Thyroid gland (tissue), 4 donors: ENCODE data around the gene INSM1.

ENCODE experiments used
- POLR2A ChIP-seq, 2 donors: fragments of 450-650 bp; IDR thresholded peaks; one replicate each; pipeline ENCODE4 v1.6.1; 2017; ENCODE audit warnings: antibody characterized with exemption in 2 of 2, mild to moderate bottlenecking in 2 of 2, moderate library complexity in 1 of 2
- TF ChIP-seq, protein P1 (sequence below), 6 experiments: fragments of 200-600 bp in 3 of 6; fragments of 450-650 bp in 3 of 6; sonication (generic) in 3 of 6; IDR thresholded peaks; one replicate each; pipeline ENCODE4 v1.5.1; 2016 to 2019; ENCODE audit warnings: antibody characterized with exemption in 6 of 6, mild to moderate bottlenecking in 2 of 6, inconsistent platforms in 1 of 6, moderate library complexity in 1 of 6

DNA sequence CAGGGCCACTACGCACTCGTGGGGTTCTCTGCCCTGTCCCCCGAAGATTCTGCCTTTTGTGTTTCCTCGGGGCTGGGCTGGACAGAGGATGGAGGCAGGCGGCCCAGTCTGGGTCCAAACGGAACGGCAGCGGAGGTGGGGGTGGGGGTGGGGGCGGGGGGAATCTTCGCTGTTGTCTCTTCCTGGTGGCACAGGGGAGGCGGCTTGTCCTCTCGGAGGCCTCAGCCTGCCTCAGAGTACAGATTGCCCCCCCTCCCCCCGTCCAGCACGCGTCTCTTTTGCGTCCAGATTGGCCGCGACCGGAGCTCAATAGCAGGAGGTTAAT, 1.4 kb upstream of the INSM1 start:
- no peak for TF ChIP-seq POLR2A (IDR thresholded peaks at IDR 0.05)
- TF ChIP-seq, protein P1, sequence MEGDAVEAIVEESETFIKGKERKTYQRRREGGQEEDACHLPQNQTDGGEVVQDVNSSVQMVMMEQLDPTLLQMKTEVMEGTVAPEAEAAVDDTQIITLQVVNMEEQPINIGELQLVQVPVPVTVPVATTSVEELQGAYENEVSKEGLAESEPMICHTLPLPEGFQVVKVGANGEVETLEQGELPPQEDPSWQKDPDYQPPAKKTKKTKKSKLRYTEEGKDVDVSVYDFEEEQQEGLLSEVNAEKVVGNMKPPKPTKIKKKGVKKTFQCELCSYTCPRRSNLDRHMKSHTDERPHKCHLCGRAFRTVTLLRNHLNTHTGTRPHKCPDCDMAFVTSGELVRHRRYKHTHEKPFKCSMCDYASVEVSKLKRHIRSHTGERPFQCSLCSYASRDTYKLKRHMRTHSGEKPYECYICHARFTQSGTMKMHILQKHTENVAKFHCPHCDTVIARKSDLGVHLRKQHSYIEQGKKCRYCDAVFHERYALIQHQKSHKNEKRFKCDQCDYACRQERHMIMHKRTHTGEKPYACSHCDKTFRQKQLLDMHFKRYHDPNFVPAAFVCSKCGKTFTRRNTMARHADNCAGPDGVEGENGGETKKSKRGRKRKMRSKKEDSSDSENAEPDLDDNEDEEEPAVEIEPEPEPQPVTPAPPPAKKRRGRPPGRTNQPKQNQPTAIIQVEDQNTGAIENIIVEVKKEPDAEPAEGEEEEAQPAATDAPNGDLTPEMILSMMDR (IDR thresholded peaks at IDR 0.05) = no peak
